Mononuclear cell (primary cell): ENCODE measurements around the gene SLC38A3. TPM values are rescaled to one million over a fixed set of nuclear protein-coding genes. Genes with fewer than 3 reads are reported as not detected.
A peak's percentile ranks its signal among the peaks of the same experiment; 100 is the strongest.
"Not testable (repeated sequence)": the region's sequence is repeated elsewhere in the genome, so short reads cannot be mapped to it uniquely, and the experiment has no call there.

ENCODE experiments used
- H3K27me3 ChIP-seq: 2 replicates; pipeline ENCODE4 v1.6.0; 2011; ENCODE audit warnings: low read length, control low read depth; ENCODE audit not compliant: insufficient read depth
- H3K4me1 ChIP-seq: 2 replicates; pipeline ENCODE4 v1.5.1; 2011; ENCODE audit warnings: mild to moderate bottlenecking, low read length, control low read depth; ENCODE audit not compliant: insufficient read depth
- H3K4me3 ChIP-seq: 2 replicates; pipeline ENCODE4 v1.5.1; 2011; ENCODE audit warnings: mild to moderate bottlenecking, low read length, moderate library complexity
- H3K9me3 ChIP-seq: 2 replicates; pipeline ENCODE4 v1.5.1; 2011; ENCODE audit warnings: low read depth, mild to moderate bottlenecking, control low read depth, low read length
- total RNA-seq: library from RNA; depleted of rRNA; stranded (reverse); fragments of >200 nt; gene quantifications from one replicate; pipeline ENCODE4 v1.2.3, GENCODE V29; 2012

The SLC38A3 gene
- total RNA-seq, 1 donor, result not detected

DNA sequence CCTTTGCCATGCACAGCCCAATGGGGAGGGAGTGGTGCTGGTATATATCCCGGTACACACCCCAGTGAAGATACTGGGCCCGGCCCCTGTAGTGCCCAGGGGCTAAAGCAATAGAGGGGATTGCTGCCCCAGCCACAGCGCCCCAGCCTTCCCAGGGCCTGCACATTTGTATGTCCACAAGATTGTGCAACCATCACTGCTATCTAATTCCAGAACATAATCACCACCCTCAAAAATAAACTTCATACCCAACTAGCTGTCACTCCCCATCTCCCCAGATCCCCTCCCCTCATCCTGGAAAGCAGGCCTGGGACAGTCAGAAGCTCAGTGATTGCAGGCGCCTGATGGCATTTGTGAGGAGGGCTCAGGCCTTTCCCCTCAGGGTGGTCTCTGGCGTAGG, 44.4 kb downstream of the SLC38A3 start:
- H3K27me3 ChIP-seq, result no peaks in the 10 kb centered on the region
- H3K9me3 ChIP-seq, result no peaks in the 10 kb centered on the region
- H3K4me3 ChIP-seq, result no peak overlapping the region
- H3K4me1 ChIP-seq, result peaks cover 98% of the 10 kb centered on the region

- Histone ChIP-seq H3K4me3 (no peak overlapping the region), H3K27me3 (no peaks in the 10 kb centered on the region), H3K4me1 (peaks cover 98% of the 10 kb centered on the region), H3K9me3 (no peaks in the 10 kb centered on the region)
These were observed 45.4 kb downstream of the SLC38A3 start for GRCh38 chr3:50250514-50250913.

DNA sequence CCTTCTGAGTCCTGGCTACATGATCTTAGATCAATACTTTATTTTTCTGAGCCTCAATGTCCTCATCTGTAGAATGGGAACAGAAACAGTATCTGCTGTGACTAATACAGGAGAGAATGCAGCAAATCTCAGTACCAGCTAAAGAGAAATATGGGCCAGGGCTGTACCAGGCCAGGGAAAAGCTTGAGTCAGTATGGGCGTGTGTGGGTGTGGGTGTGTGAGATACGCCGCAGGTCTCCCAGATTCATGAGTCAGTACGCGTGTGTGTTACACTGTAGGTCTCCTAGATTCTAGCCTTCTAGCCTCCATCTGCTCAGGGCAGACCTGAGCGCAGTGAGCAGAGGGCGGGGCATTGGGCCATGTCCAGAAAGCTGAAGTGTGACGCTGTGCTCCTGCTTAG, 46.1 kb downstream of the SLC38A3 start:
- Histone ChIP-seq H3K4me3 (no peak overlapping the region), H3K27me3 (no peaks in the 10 kb centered on the region), H3K4me1 (peaks cover 91% of the 10 kb centered on the region), H3K9me3 (no peaks in the 10 kb centered on the region)

DNA sequence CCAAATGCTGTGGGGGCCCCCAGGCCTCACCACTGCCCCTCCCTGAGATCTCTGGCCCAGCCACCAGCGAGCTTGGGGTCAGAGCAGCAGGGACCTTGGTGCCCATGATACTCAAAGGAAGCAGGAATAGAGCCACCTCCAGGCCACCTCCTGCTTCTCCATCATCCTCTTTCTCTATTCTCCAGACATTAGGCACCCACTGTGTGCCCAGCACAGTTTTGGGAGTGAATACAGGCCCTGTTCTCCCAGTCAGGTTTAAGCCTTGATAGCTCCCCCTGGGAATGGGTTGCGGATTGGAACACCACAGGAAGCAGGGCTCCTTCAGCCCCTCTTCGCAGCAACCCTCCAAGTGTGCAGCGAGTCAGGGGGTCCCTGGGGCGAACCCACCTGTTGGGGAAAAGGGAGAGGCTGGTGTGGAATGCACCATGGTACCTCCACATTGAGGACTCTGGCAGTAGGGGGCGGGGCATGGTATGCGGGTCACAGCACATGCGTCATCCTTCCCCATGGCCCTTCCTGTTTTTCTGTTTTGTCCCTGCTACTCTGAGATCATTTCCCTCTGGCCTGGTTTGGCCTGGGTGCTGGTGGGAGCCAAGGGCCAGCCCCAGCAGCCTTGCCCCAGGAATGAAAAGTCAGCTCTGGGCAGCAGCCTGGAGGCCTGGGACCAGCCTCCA, 49.6 kb downstream of the SLC38A3 start:
- peaks cover 65% of the 10 kb centered on the region for H3K4me1 ChIP-seq
- H3K27me3 ChIP-seq, result no peaks in the 10 kb centered on the region
- H3K4me3 ChIP-seq, result no peak overlapping the region
- no peaks in the 10 kb centered on the region for H3K9me3 ChIP-seq

DNA sequence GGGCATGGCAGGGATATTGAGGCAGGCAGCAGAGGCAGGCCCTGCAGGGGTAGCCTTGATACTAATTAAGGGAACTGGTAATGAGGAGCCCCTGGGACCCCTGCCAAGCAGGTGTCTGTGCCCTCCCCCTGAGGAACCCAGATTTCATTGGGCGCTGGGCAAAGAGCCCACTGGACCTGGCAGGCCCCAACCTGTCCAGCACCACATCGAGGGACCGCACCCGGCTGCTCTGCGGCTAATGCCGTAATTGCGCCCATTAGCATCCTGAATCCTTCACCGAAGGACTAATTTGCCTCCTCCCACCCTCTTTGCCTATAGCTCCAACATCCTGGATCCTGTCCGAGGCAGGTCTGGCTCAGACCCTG, 50.2 kb downstream of the SLC38A3 start:
- no peaks in the 10 kb centered on the region for H3K9me3 ChIP-seq
- H3K4me1 ChIP-seq, result peaks cover 63% of the 10 kb centered on the region
- no peaks in the 10 kb centered on the region for H3K27me3 ChIP-seq
- H3K4me3 ChIP-seq, result no peak overlapping the region

DNA sequence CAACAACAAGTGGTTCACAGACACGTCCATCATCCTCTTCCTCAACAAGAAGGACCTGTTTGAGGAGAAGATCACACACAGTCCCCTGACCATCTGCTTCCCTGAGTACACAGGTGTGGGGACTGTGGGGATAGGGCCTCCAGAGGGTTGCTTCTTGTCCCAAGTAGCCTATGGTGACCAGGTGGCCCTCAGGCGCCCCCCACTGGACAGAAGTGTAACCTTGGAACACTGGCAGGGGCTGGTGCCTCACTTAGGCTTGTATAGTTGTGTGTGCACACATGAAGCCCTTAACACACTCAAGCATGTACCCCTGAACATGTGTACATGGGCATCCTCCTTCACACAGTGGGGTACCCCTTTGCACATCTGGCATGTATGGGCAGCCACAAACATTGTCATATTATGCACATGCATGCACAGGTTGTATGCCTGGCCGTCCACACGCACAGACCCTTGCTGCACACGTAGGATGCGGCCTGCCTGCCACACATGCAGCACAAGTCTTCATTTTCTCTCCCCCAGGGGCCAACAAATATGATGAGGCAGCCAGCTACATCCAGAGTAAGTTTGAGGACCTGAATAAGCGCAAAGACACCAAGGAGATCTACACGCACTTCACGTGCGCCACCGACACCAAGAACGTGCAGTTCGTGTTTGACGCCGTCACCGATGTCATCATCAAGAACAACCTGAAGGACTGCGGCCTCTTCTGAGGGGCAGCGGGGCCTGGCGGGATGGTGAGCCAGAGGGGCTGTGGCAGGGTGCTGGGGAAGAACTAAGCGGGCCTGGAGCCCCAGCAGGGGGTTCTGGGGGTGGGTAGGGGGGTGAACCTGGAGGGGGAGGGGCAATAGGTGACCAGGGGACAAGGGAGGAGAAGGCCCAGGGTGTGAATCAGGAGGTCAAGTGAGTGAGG, 52.2 kb downstream of the SLC38A3 start:
- Histone ChIP-seq H3K4me1 (peaks cover 52% of the 10 kb centered on the region), H3K9me3 (no peaks in the 10 kb centered on the region), H3K27me3 (no peaks in the 10 kb centered on the region), H3K4me3 (no peak overlapping the region)

GRCh38 chr3:50258029-50258680, 53.1 kb downstream of the SLC38A3 start:
- Histone ChIP-seq H3K4me1 (peaks cover 42% of the 10 kb centered on the region), H3K27me3 (no peaks in the 10 kb centered on the region), H3K9me3 (no peaks in the 10 kb centered on the region), H3K4me3 (no peak overlapping the region)

DNA sequence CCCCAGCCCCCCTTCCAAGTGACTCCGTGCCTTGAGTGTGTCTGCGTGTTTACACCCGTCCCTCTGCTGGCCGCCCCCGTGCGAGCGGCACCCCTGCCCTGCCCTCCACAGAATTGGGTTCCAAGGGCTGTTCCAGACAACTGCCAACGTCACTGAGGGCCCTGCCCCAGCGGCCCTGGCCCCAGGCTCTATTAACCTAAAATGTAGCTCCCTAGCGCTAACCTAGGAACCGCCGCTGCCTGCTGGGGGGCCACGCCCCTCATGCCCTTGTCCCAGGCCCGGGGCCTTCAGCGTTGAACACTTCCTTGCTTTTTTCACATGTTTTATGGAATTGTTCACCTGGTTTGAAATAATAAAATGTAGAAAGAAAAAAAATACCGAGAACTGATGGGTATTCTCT, 53.9 kb downstream of the SLC38A3 start:
- no peaks in the 10 kb centered on the region for H3K9me3 ChIP-seq
- H3K27me3 ChIP-seq, result no peaks in the 10 kb centered on the region
- H3K4me3 ChIP-seq, result no peak overlapping the region
- peaks cover 34% of the 10 kb centered on the region for H3K4me1 ChIP-seq

GRCh38 chr3:50259432-50260026, 54.5 kb downstream of the SLC38A3 start:
- Histone ChIP-seq H3K4me3 (no peak overlapping the region), H3K9me3 (no peaks in the 10 kb centered on the region), H3K4me1 (peaks cover 29% of the 10 kb centered on the region), H3K27me3 (no peaks in the 10 kb centered on the region)

DNA sequence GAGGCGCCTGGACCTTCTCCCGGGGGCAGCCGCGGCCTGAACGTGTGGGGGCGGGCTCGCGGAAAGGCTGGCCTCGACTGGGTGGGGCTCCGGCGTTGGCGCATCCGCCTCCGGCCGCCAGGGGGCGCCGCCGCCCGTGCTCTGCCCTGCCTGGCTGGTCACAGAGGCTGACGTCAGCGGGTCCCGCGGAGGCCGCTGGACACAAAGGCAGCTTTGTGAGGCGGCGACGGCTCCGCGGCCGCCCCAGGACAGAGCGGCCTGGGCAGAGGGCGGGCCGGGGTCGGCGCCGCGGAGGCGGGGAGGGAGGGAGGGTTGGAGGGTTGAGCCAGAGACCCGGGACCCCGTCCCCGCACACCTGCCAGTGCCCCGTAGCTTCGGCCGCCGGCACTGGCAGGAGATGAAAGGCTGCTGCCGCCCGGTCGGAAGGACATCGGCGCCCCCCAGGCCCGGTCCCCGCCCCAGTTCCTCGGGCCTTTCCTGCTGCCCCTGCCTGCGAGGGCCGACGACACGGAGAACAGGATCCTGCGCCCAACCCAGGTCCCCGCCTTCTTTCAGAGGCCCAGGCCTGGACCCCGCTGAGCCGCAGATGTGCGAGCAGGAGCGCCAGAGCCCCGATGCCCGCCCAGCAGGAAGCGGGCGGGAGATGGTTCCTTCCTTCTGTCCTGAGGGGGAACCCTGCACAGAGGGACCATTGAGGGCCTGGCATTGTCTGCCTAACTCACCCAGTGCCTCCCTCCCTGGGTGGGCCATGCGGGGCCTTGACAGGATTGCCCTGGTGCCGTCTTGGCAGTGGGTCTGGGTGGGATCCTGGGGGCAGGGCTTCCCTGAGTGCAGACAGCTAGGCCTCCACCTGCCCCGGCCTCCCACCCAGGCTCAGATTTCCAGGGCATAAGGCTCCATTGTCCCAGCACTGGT, 55.2 kb downstream of the SLC38A3 start:
- no peaks in the 10 kb centered on the region for H3K27me3 ChIP-seq
- peaks cover 21% of the 10 kb centered on the region for H3K4me1 ChIP-seq
- H3K9me3 ChIP-seq, result no peaks in the 10 kb centered on the region
- H3K4me3 ChIP-seq, result peak overlapping the region; percentile 4

GRCh38 chr3:50260942-50261441, 55.9 kb downstream of the SLC38A3 start:
- Histone ChIP-seq H3K27me3 (no peaks in the 10 kb centered on the region), H3K4me1 (peaks cover 18% of the 10 kb centered on the region), H3K9me3 (no peaks in the 10 kb centered on the region), H3K4me3 (no peak overlapping the region)

GRCh38 chr3:50261505-50261904, 56.4 kb downstream of the SLC38A3 start:
- peaks cover 18% of the 10 kb centered on the region for H3K4me1 ChIP-seq
- H3K27me3 ChIP-seq, result no peaks in the 10 kb centered on the region
- H3K4me3 ChIP-seq, result no peak overlapping the region
- no peaks in the 10 kb centered on the region for H3K9me3 ChIP-seq

DNA sequence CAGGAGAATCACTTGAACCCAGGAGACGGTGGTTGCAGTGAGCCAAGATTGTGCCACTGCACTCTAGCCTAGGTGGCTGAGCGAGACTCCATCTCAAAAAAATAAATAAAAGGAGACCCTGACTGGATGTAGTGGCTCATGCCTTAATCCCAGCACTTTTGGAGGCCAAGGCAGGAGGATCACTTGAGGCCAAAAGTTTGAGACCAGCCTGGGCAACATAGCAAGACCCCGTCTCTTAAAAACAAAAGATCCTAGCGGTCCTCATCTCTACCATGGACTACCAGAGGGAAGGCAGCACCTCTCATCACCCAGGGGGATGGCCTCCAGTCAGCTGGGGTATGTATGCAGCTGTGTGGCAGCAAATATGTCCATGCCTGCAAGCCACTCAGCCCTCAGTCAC, 57.1 kb downstream of the SLC38A3 start:
- H3K9me3 ChIP-seq, H3K27me3 ChIP-seq, H3K4me3 ChIP-seq: not testable (repeated sequence)
- H3K4me1 ChIP-seq, result peaks cover 18% of the 10 kb centered on the region

GRCh38 chr3:50262778-50263177, 57.7 kb downstream of the SLC38A3 start:
- H3K4me3 ChIP-seq, result no peak overlapping the region
- no peaks in the 10 kb centered on the region for H3K9me3 ChIP-seq
- H3K27me3 ChIP-seq, result peaks cover 5% of the 10 kb centered on the region
- H3K4me1 ChIP-seq, result peaks cover 18% of the 10 kb centered on the region
